ENCODE data around the gene GTF3C1.

DNA sequence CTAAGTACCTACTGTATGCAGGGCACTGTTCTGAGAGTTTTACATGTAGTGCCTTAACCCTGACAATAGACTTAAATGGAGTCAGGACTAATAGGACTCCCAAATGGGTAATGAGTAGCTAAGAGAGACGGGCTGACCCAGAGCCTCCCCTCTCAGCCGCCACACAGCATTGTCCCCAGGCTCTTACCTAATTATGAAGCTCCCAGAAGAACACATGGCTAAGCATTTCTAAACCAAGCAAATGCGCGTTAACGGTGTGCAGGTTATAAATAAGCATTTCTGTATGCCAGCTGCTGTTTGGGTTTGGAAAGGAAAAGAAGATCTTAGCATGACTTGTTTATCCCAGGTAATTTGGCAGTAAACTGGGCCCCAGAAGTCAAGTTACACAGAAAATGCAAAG, 14.5 kb upstream of the GTF3C1 start:
- TF ChIP-seq EZH2 (IDR thresholded peaks at IDR 0.05; ENCODE audit: borderline replicate concordance, insufficient read depth, low read depth, low read length, poor library complexity, severe bottlenecking), result no peak
- TF ChIP-seq CTCF (IDR thresholded peaks at IDR 0.05), result no peak
